Measurements from ENCODE around the gene TFDP1. TPM values are rescaled to one million over a fixed set of nuclear protein-coding genes. Genes with fewer than 3 reads are reported as not detected.
"Not testable (repeated sequence)": the region's sequence is repeated elsewhere in the genome, so short reads cannot be mapped to it uniquely, and the experiment has no call there.

Gene TFDP1
- total RNA-seq, 4 donors from 2014 or later: 24.3 to 164 (median 49.1) TPM

- intact Hi-C loops (cut with DNase I; ENCODE audit: low total_unique reads) (no loop called here), in situ Hi-C loops (cut with MboI; ENCODE audit: low pct_ligation_motif_present in 1 of 4, low pct_unique_long_range_greater_than_20kb in 1 of 4, low sequenced_read_pairs in 3 of 4) (no loop called here)
- Histone ChIP-seq H3K9me3 (no peaks in the 10 kb centered on the region), H3K27me3 (no peaks in the 10 kb centered on the region), H3K4me1 (no peaks in the 10 kb centered on the region), H3K36me3 (peaks cover 0 to 7% (median 0%) of the 10 kb centered on the region in 4 donors), H3K27ac (no peak overlapping the region), H3K4me3 (no peak overlapping the region)
- no peak for DNase-seq
- TF ChIP-seq POLR2AphosphoS5 (IDR thresholded peaks at IDR 0.05) (no peak), EP300 (IDR thresholded peaks at IDR 0.05; ENCODE audit: low read depth) (no peak)
- TF ChIP-seq, protein P1, sequence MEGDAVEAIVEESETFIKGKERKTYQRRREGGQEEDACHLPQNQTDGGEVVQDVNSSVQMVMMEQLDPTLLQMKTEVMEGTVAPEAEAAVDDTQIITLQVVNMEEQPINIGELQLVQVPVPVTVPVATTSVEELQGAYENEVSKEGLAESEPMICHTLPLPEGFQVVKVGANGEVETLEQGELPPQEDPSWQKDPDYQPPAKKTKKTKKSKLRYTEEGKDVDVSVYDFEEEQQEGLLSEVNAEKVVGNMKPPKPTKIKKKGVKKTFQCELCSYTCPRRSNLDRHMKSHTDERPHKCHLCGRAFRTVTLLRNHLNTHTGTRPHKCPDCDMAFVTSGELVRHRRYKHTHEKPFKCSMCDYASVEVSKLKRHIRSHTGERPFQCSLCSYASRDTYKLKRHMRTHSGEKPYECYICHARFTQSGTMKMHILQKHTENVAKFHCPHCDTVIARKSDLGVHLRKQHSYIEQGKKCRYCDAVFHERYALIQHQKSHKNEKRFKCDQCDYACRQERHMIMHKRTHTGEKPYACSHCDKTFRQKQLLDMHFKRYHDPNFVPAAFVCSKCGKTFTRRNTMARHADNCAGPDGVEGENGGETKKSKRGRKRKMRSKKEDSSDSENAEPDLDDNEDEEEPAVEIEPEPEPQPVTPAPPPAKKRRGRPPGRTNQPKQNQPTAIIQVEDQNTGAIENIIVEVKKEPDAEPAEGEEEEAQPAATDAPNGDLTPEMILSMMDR (IDR thresholded peaks at IDR 0.05): no peak
- 93 to 96% methylated on average over 9 to 15 of the region's 15 CpGs for WGBS, 2 donors (ENCODE audit: low coverage in 1 of 2)
Observed at GRCh38 chr13:113621046-113621445, 36.5 kb downstream of the TFDP1 start.

DNA sequence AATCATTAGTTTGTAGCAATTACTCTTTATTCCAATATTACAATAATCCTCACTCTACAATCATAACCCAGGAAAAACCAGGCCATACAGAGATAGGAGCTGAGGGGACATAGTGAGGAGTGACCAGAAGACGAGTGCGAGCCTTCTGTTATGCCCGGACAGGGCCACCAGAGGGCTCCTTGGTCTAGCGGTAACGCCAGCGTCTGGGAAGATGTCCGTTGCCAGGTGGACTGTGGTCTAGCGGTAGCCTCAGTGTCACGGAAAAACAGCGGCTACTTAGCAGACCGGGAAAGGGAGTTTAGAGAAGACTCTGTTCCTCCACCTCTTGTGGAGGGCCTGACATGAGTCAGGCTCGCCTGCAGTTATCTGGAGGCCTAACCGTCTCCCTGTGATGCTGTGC, 36.9 kb downstream of the TFDP1 start:
- H3K9me3 ChIP-seq; H3K27me3 ChIP-seq; DNase-seq; H3K27ac ChIP-seq; H3K4me3 ChIP-seq; H3K36me3 ChIP-seq; in situ Hi-C loops (cut with MboI; ENCODE audit: low pct_ligation_motif_present in 1 of 4, low pct_unique_long_range_greater_than_20kb in 1 of 4, low sequenced_read_pairs in 3 of 4); intact Hi-C loops (cut with DNase I; ENCODE audit: low total_unique reads); H3K4me1 ChIP-seq: not testable (repeated sequence)
- 80 to 85% methylated on average over 4 to 13 of the region's 13 CpGs for WGBS, 2 donors (ENCODE audit: low coverage in 1 of 2)
- TF ChIP-seq, protein P1 (IDR thresholded peaks at IDR 0.05): peak in 4 of 5 experiments; percentile 13 to 28 (median 18)

DNA sequence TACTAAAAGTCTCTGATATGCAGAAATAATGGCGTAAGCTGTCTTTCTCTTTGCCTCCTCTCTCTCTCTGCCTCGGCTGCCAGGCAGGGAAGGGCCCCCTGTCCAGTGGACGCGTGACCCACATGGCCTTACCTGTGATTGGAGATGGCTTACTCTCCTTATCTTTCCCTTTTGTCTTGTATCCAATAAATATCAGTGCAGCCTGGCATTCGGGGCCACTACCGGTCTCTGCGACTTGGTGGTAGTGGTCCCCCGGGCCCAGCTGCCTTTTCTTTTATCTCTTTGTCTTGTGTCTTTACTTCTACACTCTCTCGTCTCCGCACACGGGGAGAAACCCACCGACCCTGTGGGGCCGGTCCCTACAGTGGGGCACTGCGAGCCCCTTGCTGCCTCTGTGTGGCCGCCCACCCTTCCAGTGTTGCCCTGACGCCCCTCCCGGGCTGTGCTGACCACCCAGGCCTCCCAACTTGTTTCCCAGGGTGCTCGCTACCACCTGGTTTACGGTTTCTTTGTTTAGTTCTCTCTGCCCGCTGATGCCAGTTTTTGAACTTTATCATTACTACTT, 37.5 kb downstream of the TFDP1 start:
- H3K36me3 ChIP-seq; DNase-seq; H3K4me3 ChIP-seq; H3K4me1 ChIP-seq; H3K9me3 ChIP-seq; H3K27me3 ChIP-seq; H3K27ac ChIP-seq; intact Hi-C loops (cut with DNase I; ENCODE audit: low total_unique reads); in situ Hi-C loops (cut with MboI; ENCODE audit: low pct_ligation_motif_present in 1 of 4, low pct_unique_long_range_greater_than_20kb in 1 of 4, low sequenced_read_pairs in 3 of 4): not testable (repeated sequence)
- 95 to 97% methylated on average over 14 to 20 of the region's 20 CpGs for WGBS, 2 donors (ENCODE audit: low coverage in 1 of 2)

- Histone ChIP-seq H3K27me3 (no peaks in the 10 kb centered on the region), H3K4me3 (no peak overlapping the region), H3K36me3 (peaks cover 0 to 7% (median 0%) of the 10 kb centered on the region in 4 donors), H3K27ac (no peak overlapping the region), H3K9me3 (no peaks in the 10 kb centered on the region), H3K4me1 (no peaks in the 10 kb centered on the region)
- TF ChIP-seq POLR2A (IDR thresholded peaks at IDR 0.05) (no peak), POLR2AphosphoS5 (IDR thresholded peaks at IDR 0.05) (no peak), EP300 (IDR thresholded peaks at IDR 0.05; ENCODE audit: low read depth) (no peak)
- TF ChIP-seq, protein P1 (IDR thresholded peaks at IDR 0.05): no peak
- in situ Hi-C loops (cut with MboI; ENCODE audit: low pct_ligation_motif_present in 1 of 4, low pct_unique_long_range_greater_than_20kb in 1 of 4, low sequenced_read_pairs in 3 of 4) (no loop called here), intact Hi-C loops (cut with DNase I; ENCODE audit: low total_unique reads) (no loop called here)
- WGBS, 2 donors (ENCODE audit: low coverage in 1 of 2): 89 to 96% methylated on average over 15 to 29 of the region's 29 CpGs
- no peak for DNase-seq
Observed at GRCh38 chr13:113622791-113623490, 38.4 kb downstream of the TFDP1 start.

Data from transverse colon (tissue), 4 donors.